Epithelial cell of prostate (primary cell): ENCODE results near the gene KCNH3.
A peak's percentile ranks its signal among the peaks of the same experiment; 100 is the strongest.
"Not testable (repeated sequence)": the region's sequence is repeated elsewhere in the genome, so short reads cannot be mapped to it uniquely, and the experiment has no call there.

Experiments used
- DNase-seq: peaks from one replicate; pipeline ENCODE4 v3.0.0-alpha.2; 2011; ENCODE audit warnings: low read depth, low spot score
- H3K27ac ChIP-seq: fragments of 450-650 bp; 2 replicates; pipeline ENCODE4 v1.5.1; 2017; ENCODE audit warnings: mild to moderate bottlenecking

The KCNH3 gene

GRCh38 chr12:49524660-49525324 lies 14.0 kb upstream of the KCNH3 start:
- H3K27ac ChIP-seq, result no peak overlapping the region
- DNase-seq, result no peak

DNA sequence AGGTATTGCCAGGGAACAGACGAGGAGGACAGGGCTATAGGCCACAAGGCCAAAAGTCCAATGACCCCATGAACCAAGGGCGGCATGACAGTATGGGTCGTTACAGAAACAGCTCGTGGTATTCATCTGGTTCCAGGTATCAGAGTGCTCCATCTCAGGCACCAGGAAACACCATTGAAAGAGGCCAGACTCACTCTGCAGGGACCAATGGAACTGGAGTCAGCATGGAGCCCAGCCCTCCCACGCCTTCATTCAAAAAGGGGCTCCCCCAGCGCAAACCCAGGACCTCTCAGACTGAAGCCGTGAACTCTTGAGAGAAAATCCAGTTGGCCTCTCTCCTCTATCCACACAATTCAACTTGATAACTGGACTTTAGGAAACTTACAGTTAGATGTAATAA lies 12.9 kb upstream of the KCNH3 start:
- DNase-seq, result no peak
- H3K27ac ChIP-seq, result no peak overlapping the region

- H3K27ac ChIP-seq, result no peak overlapping the region
- no peak for DNase-seq
Measured at GRCh38 chr12:49527361-49528130, 11.3 kb upstream of the KCNH3 start.

DNA sequence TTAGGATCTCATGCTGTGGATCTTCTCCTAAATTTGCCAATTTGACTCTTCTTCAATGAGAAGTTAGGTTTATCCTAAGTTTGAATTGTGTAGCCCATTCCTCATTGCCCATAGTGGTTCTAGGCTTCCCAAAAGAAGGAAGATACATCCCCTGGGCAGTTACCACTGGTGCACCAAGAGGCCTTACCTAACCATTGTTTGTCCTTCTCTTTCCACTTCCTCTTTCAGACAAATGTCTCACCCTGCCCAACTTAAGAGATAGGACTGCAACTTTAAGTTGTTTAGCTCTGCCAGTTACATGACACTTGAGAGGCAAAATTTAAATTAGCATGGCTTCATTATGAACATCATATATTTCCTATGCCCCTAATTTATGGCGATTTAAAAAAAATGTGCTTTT lies 9.4 kb upstream of the KCNH3 start:
- no peak overlapping the region for H3K27ac ChIP-seq
- no peak for DNase-seq

DNA sequence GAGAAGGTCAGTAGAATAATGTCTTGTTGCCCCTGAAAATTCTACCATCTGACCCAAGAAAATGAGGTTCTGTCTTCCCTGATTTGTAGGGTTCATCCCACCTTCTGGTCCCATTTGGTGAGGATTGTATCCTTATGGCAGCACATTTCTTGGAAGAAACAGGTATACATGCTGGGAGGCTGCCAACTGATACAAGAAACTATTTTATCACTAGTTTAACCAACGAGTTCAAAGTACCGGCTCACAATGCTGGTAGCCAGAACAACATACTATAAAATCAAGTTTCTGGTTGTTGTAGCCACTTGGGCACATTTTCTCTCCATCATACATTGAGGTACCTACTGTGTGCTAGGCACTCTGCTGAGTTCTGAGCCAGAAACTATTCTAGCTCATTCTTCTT lies 7.1 kb upstream of the KCNH3 start:
- no peak for DNase-seq
- H3K27ac ChIP-seq, result no peak overlapping the region

DNA sequence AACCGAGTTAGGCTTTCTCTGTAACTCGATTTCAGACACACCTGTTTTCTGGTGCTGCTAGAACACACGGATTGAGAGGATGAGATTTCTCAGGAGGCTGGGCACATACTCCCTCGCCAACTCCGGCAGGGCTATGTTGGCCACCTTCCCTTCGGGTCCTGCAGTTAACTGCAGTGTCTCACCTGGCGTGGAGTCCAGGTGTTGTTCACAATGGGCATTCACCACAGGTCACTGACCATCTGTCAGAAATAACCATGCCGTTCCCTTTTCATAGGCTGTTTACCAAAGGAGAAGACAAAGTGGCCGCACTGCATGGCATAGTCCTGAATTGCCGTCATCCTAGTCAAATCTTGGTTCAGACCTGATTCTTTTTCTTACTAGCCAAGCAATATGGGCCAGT lies 5.5 kb upstream of the KCNH3 start:
- DNase-seq, result no peak
- H3K27ac ChIP-seq, result no peak overlapping the region

GRCh38 chr12:49534122-49534521 lies 4.7 kb upstream of the KCNH3 start:
- not testable (repeated sequence) for H3K27ac ChIP-seq, DNase-seq

DNA sequence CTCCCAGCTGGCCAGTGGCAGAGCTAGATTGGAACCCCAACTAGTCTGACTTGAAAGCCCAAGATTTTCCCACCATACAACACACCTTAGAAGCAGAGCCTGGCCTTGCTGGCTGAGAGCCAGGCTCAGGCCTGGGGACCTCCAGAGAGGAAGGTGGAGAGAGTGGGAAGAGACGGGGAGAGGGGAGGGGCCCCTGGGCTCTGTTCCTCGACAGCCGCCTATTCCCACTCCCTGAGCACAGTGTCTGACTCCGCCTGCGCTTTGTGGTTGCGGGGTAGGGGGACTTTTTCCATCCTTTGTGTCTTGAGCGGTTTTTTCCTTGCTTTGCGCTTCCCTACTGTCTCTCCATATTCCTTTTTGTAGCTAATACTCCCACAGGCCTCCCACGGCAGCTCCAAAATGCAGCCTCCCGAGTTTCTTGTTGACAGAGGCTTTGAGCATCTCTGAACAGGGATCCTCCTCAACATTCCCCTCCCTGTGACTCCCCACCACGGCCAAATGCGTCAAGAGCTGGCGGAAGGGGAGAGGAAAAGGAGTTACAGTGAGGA lies 4.0 kb upstream of the KCNH3 start:
- H3K27ac ChIP-seq, result no peak overlapping the region
- DNase-seq, result no peak

DNA sequence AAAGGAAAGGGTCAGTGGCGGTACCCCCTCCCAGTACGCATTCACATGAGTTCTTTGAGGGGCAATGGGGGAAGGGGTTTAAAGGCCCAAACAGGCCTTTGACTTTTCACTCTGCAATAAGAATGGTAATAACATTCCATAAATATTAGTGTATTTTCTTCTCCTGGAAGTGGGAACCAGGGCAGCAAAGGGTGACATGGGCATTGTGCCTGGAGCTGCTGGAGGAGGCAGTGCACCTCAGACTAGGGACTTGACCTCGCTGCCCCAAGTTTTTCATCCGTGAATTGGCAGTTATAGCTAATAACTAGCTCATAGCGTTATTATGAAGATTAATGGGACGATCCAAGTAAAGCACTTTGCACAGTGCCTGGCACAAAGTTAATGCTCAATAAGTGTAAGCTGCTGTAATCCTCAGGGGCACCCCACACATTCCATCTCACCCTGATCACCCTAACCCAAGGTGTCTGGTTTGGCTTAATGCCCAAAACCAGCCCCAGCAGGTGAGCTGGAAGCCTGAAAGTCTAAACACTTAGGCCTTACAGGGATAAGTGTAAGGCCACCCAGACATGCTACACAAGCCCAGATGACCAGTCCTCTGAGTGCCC lies 2.8 kb upstream of the KCNH3 start:
- DNase-seq, result no peak
- no peak overlapping the region for H3K27ac ChIP-seq

- no peak for DNase-seq
- H3K27ac ChIP-seq, result no peak overlapping the region
Measured at GRCh38 chr12:49536526-49537071, 2.2 kb upstream of the KCNH3 start.

GRCh38 chr12:49537231-49537751 lies 1.5 kb upstream of the KCNH3 start:
- no peak overlapping the region for H3K27ac ChIP-seq
- DNase-seq, result no peak

- DNase-seq, result no peak
- no peak overlapping the region for H3K27ac ChIP-seq
Measured at GRCh38 chr12:49537752-49538509, 899 bp upstream of the KCNH3 start.

GRCh38 chr12:49539406-49540228 lies 787 bp downstream of the KCNH3 start:
- DNase-seq, result no peak
- no peak overlapping the region for H3K27ac ChIP-seq

- no peak overlapping the region for H3K27ac ChIP-seq
- peak; percentile 16 for DNase-seq
Measured at GRCh38 chr12:49540229-49541139, 1.7 kb downstream of the KCNH3 start.

DNA sequence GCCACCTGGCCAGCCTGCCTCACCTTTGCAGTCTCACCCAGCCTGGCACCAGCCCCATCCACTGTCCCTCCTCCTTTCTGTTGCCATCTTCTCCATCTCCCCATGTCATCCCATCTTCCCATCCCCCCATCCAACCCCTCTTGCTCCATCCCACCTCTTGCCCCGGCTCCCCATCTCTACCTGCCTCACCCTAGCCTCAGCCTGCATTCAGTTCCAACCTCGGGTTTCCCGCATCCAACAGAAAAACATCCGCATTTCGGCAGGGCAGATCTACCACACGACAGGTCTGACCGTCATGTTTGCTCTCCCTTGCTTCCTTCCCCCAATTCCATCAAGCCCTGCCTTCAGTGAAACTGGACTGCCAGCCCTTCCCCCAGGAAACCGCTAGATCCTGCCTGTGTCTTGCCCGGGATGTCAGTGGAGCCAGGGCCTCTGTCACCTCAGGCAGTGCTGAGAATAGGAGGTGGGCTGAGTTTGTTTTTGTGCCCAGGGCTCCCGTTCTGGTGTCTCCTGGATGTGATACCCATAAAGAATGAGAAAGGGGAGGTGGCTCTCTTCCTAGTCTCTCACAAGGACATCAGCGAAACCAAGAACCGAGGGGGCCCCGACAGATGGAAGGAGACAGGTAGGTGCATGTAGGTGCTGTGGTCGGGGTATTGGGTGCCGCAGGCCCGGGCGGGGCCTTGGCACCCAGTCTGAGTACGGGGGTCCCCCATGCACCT lies 2.5 kb downstream of the KCNH3 start:
- no peak overlapping the region for H3K27ac ChIP-seq
- no peak for DNase-seq

- no peak for DNase-seq
- no peak overlapping the region for H3K27ac ChIP-seq
Measured at GRCh38 chr12:49541911-49542505, 3.2 kb downstream of the KCNH3 start.

DNA sequence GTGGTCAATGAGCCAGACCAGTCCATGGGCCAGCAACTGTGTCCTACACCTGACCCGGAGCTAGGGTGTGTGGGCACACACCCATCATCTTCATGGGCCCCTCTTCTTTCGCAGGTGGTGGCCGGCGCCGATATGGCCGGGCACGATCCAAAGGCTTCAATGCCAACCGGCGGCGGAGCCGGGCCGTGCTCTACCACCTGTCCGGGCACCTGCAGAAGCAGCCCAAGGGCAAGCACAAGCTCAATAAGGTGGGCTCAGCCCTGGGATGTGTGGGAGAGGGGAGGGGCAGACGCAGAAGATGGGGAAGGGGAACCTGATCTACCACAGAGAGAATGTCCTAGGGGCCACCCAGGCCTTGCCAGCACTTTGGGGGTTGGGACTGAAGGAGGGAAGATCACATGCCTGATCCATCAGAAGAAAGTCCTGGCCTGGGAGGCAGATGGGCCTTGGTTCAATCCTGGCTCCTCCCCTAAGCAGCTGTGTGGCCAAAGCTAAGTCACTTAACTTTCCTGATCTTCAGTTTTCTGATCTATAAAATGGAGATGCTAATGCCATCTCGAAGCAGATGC lies 3.8 kb downstream of the KCNH3 start:
- no peak for DNase-seq

More for the DNA sequence above, 3.8 kb downstream of the KCNH3 start:
- H3K27ac ChIP-seq, result no peak overlapping the region
